GM19023 (cell line): ENCODE results near the gene SLC35B1.
A peak's percentile ranks its signal among the peaks of the same experiment; 100 is the strongest.

ENCODE experiments used
- ATAC-seq: cut with Tn5 transposase; IDR thresholded peaks from one replicate; pipeline ENCODE4 v1.9.1; 2021; ENCODE audit warnings: mild to moderate bottlenecking, moderate library complexity; ENCODE audit not compliant: unreplicated experiment

SLC35B1 gene, protein sequence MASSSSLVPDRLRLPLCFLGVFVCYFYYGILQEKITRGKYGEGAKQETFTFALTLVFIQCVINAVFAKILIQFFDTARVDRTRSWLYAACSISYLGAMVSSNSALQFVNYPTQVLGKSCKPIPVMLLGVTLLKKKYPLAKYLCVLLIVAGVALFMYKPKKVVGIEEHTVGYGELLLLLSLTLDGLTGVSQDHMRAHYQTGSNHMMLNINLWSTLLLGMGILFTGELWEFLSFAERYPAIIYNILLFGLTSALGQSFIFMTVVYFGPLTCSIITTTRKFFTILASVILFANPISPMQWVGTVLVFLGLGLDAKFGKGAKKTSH

GRCh38 chr17:49707608-49708514 lies at the start of gene SLC35B1:
SLC35B1 (minus strand) TSS chr17:49707964; CDS start chr17:49707833, 131 bp downstream.
- peak; percentile 86 for ATAC-seq

DNA sequence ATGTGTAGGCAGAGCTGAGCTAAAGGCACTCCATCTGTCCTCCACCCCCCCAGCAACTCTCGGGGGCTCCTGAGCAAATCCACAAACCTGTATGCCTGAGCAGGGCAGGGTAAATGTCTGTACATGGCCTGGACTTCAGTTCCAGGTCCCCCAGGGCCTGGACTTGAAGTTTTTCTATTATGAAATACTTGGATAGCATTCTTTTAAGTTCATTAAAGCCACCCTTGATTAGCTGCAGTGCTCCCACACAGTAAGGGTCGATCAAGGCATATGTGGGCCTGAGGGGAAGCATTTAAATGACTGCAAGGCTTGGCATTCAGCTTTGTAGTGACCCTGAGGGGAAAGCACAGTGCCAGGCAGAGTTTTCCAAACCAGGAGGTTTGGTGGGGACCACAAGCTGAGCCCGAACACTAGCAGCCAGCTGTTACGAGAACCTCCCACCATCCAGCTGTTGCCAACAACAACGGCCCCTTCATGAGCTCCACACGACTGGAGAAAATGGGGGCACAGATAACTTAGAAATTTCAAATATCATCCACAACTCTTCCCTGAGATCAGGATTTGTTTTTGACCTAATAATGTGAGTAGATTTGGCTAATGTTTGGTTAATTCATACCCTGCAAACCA lies 49.5 kb upstream of the SLC35B1 start:
- ATAC-seq = no peak

- no peak for ATAC-seq
Observed at GRCh38 chr17:49756323-49757150, 48.8 kb upstream of the SLC35B1 start.

DNA sequence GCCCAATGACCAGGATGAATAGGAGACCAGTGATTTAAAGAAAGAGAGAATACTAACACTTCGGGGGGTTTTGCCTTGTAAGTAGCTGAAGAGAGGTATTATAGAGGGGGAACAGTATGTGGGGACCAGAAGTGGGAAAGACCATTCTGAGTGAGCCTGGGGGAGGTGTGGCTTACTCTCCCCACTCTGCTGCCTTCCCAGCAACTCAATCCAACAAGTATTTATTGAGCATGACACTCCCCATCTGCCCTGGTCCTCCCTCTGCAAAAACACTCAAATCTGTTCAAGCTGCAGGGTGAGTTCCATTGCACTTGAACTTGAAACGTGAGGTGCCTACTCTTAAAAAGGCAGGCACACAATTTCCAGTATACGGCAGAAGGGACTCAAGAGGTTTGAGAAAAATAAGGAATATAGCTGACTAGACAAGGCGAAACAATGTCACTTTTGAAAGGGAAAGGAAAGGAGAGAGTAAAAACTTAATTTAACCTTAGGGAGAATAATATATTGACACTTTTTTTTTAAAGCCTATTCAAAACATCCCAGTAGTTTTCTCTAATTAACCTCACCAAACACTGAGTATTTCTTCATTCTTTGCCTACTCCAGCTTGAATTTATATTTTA lies 48.0 kb upstream of the SLC35B1 start:
- ATAC-seq = no peak

- ATAC-seq = no peak
Observed at GRCh38 chr17:49753959-49754391, 46.2 kb upstream of the SLC35B1 start.

GRCh38 chr17:49752508-49752907 lies 44.7 kb upstream of the SLC35B1 start:
- ATAC-seq = no peak

DNA sequence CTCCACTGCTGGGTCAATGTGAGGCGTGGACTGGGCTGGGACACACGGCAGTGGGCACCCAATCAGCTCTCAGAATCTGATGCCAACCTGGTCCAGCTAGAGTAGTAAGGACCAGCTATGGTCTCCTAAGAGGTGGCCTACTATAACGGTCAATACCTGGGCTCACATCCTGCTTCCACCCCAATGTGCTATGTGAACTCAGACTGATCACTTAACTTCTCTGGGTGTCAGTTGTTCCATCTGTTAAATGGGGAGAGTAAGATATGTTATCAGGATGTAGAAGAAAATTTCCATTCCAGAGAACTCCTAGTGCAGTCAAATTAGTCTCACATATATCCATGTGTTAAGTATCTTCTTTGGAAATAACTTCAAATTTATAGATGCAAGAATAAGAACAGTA lies 42.0 kb upstream of the SLC35B1 start:
- no peak for ATAC-seq

DNA sequence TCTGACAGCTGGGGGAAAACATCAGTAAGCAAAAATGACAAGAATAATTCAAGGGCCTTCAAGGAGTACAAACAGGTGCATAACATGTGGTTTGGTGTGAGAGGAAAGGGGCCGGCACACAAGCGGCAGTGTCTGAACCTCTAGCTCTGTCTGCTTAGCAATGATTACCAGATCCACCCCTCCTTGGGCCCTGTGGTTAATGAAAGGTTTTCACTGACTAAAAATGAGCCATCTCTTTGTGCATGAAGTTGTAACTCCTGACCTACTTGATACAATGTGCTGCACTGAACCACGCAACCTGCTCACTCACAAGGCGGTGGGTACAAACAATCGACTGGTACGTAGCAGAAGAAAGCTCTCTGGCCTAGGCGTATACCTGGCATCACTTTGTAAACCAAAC lies 41.0 kb upstream of the SLC35B1 start:
- peak; percentile 79 for ATAC-seq

GRCh38 chr17:49748223-49748622 lies 40.5 kb upstream of the SLC35B1 start:
- ATAC-seq = no peak

- ATAC-seq = no peak
Observed at GRCh38 chr17:49747632-49748031, 39.9 kb upstream of the SLC35B1 start.

- peak; percentile 57 for ATAC-seq
Observed at GRCh38 chr17:49746791-49747490, 39.2 kb upstream of the SLC35B1 start.

DNA sequence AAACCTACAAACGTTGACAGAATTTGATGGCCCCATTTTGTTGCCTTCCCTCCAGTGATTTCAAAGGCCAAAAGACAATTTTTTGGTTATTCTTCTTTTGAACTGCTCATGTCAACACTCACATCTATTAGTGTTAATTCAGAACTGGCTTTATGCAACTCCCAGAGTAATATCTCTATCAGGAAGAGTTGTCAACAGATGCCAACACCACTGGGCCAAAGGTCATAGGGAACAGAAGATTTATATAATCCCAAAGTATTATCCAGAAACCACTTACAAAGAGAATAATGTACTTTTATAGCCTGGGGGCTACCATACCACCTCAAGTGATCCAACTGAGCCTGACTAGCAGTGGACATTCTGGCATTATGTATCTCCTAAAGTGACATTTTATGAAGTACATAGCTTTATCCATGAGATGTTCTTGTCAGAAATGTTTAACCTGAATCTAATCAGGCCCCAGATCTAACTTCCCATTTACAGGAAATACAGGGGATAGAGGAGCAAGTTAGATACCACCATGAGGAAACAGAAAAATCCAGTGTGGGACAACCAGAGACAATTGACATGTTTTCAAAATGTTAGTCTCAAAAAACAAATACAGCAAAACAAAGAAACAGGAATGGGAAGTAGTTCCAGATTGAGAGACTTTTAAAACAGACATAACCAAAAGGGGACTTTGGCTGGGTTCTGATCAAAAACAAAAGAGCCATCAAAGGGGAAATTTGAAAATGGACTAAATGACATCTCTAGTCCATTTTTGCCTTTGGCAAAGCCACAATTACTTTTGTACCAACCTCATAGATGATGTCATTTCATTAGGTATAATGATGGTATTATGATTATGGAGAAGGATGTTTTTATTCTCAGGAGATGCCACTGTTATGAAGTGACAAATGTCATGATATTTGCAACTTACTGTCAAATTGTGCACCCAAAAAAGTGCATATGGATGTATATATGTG lies 37.7 kb upstream of the SLC35B1 start:
- ATAC-seq = no peak

- no peak for ATAC-seq
Observed at GRCh38 chr17:49742166-49742638, 34.4 kb upstream of the SLC35B1 start.

DNA sequence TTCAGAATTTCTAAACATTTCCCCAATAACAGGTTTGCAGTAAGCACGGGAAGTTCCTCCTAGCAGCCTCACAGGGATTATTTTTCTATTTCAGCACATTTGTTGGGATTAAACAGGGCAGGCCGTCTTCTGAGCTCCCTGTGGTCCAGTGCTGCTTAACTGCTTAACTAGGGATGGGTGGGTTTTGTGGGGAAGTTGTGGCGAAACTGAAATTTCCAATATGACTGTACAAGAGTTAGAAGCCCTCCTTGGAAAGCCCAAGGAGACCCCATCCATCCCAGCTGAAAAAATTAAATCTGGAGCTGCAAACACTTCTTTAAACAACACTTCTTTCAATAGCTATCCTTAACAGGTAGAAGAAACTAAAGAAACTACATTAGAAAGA lies 33.9 kb upstream of the SLC35B1 start:
- no peak for ATAC-seq

GRCh38 chr17:49741009-49741691 lies 33.4 kb upstream of the SLC35B1 start:
- no peak for ATAC-seq

DNA sequence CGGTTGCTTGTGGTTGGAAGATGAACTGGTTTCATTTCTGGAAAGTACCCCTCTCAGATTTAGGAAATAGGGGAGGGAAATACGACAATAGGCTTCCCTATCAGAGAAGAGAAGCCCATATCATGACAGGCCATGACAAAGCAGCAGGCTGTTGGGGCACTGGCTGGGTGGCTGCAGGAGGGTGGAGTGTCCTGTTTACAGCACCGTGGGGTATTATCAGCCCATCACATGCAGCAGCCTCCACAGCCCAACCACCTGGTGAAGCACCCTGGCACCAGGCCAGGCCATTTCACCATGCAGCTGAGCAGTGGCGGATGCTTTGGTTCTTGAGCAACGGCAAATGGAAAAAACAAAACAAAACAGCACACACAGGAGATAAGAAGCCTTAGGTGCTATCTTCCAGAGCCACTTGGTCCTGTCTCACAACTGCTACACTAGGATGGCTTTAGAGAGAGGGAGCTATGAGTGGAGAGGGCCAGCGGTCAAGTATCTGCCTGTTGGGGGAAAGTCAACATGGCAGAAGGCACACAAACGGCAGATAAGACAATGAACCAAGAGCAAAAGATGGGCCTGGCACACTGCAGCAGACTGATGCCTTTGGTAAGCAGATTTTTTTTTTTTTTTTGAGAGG lies 32.0 kb upstream of the SLC35B1 start:
- peak; percentile 63 for ATAC-seq

- ATAC-seq = no peak
Observed at GRCh38 chr17:49738456-49739163, 30.8 kb upstream of the SLC35B1 start.
